Stimulated activated naive CD4-positive, alpha-beta T cell treated with Interleukin-2 at 50 U/mL for 16 hours (primary cell): ENCODE data around the gene ZMYND12.

Experiments used
- DNase-seq: peaks from one replicate; lab custom pipeline; 2025; lab: John Stamatoyannopoulos, UW

Gene ZMYND12

DNA sequence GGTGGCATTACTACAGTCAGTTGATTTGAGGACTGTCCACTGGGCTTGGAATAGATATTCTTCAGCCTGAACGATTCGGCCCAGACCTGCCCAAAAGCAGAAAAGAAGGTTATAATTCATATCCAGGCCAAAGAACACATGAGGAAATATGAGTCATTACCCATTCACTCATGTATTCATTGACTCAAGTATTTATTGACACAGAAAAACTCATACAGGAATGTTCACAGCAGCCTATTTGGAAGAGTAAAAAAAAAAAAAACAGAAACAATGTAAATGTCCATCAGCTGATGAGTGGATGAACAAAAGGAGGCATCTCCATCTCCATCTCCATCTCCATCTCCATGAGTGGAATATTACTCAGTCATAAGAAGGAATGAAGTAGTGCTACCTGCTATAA, 15.9 kb downstream of the ZMYND12 start:
- DNase-seq: no peak

DNA sequence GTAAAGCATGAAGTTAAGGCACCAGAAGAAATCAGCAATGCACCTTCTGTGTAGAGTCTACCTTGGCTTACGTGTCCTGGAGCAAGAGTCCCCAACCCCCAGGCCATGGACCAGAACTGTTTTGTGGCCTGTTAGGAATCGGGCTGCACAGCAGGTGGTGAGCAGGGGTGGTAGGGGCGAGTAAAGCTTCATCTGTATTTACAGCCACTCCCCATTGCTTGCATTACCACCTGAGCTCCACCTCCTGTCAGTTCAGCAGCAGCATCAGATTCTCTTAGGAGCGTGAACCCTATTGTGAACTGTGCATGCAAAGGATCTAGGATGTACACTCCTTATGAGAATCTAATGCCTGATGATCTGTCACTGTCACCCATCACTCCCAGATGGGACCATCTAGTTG, 21.5 kb downstream of the ZMYND12 start:
- no peak for DNase-seq

DNA sequence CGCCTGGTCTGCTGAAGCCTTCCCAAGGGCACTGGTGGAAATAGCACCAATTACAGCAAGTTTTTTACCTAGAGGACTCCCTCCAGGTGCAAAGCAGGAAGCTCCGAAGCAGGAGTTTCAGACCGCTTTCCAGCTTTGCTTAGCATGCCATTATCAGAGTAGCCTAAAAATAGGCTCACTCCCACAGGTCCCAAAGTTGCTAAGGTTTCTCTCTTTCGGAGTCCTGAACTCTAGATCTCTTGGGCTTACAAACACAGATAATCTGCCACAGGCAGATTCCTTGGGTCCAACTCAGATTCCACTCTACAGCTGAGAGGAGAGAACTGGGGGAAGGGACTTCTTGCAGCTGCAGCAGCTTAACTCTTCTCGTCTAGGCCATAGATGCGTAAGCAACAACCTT, 22.5 kb downstream of the ZMYND12 start:
- DNase-seq: no peak

DNA sequence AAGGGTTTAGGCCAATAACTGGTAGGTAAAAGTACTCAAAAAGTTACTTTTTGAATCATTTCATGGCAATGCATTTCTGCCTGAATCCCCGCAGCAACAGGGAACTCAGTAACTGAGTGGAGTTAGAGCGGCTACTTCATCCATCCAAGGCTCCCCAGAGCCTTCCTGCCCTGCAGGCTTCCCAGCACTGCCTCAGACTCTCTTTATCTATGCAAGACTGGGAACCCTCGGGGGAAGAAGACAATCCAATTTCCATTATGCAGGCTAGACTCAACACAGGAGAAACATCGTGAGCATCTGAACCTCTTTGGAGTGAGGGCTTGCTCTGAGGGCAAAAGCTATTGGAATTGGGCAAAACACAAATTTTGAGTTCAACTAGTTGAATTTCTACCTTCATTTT, 23.1 kb downstream of the ZMYND12 start:
- no peak for DNase-seq

DNA sequence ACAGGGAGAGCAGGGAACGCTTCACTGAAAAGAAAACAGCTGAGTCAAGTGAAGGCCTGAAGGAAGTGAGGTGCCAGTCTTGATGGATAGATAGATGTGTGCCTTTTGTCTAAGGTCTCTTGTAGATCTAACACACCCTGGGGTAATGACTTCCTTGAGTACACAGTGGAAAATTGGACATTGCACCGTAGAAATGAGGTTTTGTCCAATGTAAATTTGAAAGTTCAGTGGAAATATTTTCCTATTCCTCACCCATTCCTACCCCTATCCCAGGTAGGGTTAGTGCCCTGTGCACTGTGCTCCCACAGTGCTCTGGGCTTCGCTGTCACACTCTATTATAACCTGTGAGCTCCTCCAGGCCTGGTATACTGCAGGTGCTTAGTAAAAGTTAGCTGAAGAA, 24.3 kb downstream of the ZMYND12 start:
- DNase-seq: no peak

DNA sequence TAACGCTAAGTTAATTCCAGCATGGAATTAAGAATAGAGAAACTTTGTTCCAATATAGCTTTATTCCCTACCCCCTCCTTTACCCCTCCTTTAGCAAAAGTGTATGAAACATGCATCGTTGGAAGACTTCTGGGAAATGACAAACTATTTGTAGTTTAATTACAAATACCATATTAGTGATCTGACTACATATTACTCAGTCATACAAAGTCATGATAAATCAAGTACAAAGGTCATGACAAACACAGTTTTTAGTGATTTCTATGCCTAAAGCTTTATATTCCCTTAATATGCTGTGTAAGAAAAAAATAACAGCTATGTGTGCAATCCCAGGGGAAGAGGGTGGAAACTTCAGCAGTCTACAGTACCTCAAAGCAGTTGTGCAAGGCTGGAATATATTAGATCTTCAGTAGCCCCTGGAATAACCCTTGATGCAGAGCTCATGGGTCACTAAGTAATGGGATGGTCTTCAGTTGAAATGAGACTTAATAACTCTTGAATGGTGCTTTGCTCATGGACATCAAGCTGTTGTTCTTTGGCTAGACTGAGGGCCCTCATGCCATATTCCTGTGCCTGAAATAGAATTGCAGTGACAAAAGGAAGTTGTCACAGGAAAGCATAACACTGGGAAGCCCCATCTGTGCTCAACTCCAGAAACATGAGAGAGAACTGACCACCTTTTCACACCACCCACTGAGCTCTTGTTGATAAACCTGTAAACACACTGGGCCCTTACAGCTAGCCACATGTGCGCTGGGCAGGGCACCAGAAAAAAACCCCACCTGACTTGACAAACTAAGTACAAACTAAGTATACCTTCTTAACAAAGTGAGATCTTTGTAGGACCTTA, 25.3 kb downstream of the ZMYND12 start:
- DNase-seq: no peak

DNA sequence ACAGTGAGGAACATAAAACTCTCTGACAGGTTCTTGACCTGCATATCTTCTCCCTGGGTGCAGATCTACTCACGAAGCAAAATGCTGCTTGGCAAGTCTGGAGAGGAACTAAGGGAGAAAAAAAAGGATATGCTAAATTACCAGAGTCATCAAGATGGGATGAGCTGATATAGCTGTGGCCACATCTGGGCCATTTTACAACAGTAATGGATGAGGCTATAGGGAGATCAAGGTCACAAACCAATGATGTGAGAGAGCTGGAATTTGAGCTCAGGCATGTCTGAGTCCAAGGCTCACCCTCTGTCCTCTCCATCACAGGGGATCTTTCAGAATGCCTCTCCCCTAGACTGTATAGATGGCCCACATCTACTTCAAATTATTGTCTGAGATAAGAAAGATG, 26.2 kb downstream of the ZMYND12 start:
- DNase-seq: no peak

DNA sequence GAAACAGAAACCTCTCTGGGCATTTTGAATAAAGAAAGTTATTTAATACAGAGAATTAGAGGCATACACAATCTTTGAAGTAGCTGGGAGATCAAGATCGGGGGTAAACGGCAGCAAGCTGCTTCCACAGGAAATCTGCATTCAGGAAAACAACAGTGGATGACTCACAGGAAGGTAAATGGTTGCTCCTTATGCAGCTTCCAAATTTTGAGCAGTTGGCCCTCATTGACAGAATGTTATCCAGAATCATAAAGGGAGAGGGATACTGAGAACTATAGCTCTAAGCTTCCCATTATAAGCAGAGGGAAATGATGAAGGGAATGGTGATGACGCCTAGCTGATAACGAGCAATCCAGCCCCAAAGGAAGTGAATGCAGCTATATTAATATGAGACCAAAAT, 28.6 kb downstream of the ZMYND12 start:
- DNase-seq: no peak

DNA sequence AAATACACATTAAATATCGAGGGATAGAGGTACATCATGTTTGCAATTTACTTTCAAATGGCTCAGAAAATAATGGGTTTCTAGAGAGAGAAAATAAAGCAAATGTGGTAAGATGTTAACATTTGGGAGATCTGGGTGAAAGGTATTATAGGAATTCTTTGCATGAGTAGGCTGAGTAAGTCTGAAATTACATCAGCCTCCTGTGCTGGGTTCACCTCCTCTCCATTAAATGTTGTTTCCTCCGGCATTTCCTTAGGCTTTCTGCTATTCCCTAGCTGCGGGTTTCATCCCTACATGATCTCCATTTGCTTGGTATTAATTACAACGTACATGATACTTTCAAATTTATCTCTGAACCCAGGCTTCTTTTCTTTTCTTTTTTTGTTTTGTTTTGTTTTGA, 31.6 kb downstream of the ZMYND12 start:
- no peak for DNase-seq

DNA sequence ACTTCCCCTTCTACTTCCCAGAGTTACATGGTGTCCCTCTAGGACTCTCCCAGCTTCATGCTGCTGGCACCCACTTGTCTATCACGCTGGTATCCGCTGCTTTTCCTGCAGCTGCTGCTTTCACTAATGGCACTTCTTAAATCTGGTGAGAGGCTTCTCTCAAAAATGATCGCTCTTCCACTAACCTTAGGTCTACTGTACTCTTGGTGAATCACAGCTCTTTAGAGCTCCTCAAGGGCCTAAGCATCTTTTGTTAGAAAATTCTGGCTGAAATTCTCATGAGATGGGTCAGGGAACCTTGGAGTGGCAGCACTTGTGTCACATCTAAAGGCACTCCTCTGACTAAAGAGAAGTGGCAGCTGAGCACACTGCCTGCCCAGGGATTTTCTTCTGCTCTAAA, 32.1 kb downstream of the ZMYND12 start:
- no peak for DNase-seq

DNA sequence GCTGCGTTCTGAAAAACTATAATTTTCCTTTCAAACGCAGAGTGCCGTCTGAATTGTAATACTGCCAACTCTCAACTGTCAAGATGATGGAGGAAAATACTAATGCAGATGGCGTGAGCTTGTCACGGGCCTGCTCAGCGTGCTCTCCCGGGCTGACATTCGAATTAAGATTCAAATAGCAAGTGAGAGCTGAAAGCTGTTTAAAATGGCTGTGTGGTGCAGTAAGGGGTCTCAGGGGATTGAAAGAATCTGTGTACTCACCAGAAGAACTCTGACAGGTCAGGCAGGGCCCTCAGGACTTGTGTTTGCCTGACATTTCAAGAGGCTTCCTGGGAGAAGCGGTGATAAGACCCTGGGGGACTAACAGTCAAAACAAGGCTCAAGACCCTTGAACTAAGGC, 33.1 kb downstream of the ZMYND12 start:
- no peak for DNase-seq

DNA sequence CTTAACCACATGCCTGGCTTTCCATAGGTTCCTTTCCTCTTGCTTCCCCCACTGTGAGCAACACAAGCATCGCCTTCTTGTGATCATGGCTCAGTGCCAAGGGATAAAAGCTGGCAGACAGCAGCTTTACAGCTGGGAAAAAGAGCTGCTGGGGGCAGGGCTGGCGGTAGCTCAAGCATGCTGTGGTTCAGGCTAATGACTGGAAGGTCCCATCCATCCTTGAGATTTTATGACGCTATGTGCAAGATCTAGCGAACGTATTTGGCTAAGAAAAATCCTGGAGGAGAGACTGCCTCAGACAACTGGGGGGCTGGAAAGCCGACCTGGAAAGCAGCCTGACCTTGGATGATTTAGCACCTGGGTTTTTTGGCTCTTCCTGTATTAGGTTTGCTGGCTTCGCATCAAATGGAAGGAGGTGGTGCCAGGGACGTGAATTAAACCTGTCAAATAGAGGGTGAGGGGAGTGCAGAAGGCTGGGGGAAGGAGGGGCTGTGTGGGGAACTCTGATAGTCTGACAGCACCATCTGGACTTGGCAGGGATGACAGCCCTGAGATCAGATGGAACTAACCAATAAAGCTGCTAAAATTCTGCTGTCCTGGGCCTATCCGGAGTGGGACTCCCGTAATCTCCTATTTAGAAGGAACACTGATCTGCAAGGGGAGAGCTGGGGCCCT, 34.8 kb downstream of the ZMYND12 start:
- no peak for DNase-seq

DNA sequence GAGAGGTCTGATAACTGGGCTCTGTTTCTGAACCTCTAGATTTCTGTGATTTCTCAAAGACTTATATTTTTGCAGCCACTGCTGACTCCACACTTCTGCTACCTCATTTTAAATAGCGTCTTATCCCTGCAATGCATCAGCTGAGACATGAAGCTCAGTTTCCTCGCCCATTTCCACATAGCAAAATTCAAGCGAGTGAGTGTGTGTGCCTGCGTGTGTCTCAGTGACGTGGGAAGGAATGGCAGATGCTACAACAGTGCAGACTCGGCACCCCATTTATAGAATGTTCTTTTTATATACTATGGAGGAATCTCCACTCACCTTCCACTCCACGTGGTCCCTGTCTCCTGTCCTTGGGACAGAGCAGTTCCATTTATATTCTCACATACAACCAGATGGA, 35.7 kb downstream of the ZMYND12 start:
- no peak for DNase-seq

DNA sequence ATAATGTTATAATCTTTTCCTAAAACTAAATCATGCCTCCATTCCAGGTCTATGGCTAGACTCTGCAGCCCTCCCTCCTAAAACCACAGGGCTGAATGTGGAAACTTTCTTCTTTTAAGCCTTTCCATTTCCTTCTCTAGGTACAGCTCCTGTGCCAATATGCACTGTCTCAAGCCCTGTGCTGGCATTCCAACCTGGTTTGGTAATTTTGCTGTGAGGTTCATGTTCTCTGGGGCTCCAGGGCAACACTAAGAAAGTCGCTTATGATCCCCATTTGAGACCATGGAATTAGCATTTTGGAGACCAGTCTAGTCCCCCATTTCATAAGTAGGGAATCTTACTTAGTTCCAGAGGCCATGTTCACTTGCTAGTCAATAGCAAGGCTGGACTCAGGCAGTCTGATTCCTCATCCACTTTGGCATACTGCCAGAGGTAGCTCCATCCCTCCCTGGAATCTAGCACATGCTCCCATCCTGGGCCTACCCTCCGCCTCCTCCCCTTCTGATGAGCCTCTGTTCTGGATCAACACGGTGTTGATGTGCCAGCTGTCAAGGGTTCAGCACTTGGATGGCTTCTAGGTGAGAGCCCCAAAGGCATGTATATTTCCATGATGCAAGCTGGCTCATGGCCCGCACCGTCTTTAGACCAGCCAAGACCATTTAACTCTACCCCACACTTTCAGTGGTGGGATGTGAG, 36.5 kb downstream of the ZMYND12 start:
- no peak for DNase-seq

DNA sequence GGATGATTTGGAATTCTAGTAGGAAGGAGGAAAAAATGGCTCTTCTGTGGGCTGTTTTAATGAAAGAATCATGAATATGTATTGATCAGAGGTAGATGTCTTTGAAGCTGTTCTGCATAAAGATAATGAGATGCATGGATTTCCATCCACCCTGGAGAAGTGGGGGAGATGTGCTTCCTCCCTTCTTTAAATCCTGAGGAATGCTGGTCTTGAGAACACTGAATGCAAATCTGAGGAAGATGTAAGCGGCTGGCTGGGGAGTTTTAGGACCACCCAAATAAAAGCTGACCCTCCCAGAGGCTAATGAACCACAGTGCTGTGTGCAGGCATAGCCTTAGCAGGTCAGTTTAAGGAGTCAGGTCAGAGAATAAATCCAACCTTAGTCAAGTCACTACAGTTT, 37.3 kb downstream of the ZMYND12 start:
- no peak for DNase-seq

DNA sequence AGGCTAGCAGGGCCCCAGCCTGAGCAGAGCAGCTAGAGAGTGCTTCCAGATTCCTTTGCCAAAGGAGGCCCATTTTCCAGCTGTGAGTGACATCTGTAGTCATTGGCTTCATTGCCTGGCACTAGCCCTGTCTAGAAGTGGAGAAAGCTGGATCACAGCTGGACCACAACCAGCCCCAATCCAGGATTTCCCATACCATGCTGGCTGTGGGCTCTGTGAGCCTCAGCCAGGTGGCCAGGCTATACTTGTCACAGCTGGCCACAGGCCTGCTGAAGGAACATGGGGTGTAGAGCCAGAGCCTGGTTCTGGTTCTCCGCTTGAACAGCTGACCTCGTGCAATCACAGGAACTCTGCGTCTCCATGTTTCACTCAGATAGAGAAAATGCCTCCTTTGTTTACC, 38.7 kb downstream of the ZMYND12 start:
- DNase-seq: no peak

DNA sequence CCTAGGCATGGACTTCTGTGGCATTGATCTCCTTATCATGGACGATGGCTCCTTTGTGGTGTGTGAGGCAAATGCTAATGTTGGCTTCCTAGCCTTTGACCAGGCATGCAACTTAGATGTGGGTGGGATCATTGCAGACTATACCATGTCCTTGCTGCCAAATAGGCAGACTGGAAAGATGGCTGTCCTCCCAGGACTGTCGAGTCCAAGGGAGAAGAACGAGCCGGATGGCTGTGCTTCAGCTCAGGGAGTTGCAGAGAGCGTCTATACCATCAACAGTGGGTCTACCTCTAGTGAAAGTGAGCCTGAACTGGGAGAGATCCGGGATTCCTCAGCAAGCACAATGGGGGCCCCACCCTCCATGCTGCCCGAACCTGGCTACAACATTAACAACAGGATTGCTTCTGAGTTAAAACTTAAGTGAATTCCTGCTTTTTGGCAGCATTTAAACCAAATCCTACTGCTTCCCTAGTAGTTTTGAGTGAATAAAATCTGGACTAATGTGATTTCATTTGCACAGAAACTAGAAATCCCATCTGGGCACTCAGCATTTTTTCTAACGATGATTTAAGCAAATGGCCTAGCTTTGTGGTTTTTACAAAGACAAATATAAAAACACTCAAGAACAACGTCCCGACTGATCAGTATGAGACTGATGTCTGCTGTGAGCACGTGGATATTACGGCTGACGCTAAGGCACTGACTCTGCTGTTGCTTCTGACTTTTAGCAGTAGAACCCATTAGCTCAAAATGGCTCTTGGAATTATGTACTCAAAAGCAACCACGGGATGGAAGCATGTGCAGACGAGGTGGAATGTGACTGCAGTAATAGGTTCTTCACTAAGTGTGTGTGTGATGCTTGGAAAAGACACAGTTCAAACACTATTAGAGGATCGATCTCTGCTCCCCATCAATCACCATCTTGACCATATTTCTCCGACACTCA, 41.0 kb downstream of the ZMYND12 start:
- DNase-seq: no peak

DNA sequence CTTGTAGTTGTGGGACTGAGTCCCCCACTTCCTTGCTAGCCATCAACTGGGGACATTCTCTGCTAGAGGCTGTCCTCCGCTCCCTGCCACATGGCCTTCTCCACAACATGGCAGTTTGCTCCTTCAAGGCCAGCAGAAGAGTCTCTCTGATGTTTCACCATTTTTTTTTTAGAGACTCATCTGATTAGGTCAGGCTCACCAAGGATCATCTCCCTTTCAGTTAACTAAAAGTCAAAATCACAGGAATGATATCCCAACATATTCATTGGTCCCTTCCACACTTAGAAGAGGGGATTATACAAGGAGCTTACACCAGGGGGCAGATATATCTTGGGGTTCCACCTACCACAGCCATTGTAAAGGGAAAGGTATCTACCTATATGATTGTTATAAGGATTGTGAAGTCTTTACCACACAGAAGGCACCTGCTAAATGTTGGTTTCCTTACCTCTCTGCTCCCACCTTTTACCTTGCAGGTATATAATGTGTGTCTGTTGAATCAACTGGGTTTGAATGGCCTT, 51.9 kb downstream of the ZMYND12 start:
- DNase-seq: no peak

DNA sequence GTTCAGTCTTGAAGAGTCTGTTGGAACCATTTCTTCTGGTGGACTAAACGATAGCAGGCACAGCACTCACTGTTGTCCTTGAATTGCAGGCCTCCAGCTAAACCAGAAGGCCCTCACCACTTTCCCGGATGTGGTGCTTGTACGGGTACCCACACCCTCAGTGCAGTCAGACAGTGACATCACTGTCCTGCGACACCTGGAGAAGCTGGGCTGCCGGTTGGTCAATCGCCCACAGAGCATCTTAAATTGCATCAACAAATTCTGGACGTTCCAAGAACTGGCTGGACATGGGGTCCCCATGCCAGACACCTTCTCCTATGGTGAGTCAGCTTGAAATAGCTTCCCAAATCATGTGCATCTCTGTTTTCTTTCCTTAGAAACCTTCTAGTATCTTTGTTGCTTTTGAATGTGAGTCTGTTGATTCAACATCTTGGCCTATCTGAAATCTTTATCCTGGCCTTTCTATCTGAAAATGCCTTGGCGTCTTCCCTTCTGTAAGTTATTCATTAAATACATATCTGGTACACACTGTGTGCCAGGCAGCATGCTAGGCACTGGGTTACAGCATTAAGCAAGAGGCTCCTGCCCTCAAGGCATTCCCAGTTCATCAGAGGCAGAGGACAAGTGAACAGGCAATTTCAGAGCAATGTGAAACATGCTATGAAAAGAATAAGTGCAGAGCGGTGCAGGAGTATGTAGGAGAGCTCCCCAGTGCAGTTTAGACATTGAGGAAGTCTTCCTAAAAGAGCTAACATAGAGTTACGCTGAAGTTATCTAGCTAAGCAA, 56.3 kb downstream of the ZMYND12 start:
- no peak for DNase-seq

DNA sequence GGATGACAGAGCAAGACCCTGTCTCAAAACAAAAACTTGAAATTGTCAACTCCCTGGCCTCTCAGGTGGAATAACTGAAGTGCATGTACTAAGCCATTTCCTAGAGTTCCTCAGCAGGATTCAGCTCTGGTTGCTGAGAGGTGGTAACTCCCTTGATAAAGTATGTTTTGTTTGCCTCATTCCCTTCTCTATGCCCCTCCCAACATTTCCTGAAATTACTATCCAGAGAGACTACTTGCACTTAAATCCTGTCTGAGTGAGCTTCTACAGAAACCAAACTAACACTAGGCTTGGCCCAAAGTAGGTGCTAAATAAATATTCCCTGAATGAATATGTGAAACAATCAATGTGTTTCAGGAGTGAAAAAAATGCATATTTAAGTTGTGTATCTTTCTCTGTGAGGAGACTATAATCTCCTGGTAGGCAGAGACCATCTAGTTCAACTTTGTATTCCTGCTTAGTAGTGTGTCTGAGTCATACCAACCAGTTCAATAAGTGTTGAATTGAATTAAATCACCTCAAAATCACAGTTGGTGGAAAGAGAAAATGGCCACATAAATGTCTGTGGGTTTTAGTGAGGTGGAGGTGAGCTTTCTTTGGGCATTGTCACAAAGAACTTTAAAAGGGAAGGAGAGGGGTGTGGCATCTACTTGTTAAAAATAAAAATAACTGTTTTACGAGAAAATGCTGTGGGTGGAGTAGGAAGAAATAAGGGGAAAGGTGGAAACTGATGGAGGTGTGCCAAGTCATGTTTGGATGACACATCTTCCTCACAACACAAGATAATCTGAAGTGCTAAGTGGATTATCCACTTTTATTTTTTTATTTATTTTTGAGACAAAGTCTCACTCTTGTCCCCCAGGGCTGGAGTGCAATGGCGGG, 62.6 kb downstream of the ZMYND12 start:
- no peak for DNase-seq
